SH-SY5Y (cell line): ENCODE results near the gene MORC2.

Source experiments
- GATA2 ChIP-seq: IDR thresholded peaks from 2 replicates; pipeline ENCODE4 v1.6.1; 2011; ENCODE audit warnings: mild to moderate bottlenecking, low read depth, low read length
- GATA3 ChIP-seq: IDR thresholded peaks from 2 replicates; pipeline ENCODE4 v1.6.1; 2011; ENCODE audit warnings: low read depth, mild to moderate bottlenecking, low read length, moderate library complexity

- TF ChIP-seq GATA2 (no peak), GATA3 (no peak)
Measured at GRCh38 chr22:30978304-30978962, 9.9 kb upstream of the MORC2 start.
